Adipocyte (in vitro differentiated cells): ENCODE data around the gene RALGDS.

ENCODE experiments used
- DNase-seq: peaks from one replicate; pipeline ENCODE4 v3.0.0-alpha.2; 2015; ENCODE audit warnings: low read depth
- H3K27me3 ChIP-seq: replicated peaks from 2 replicates; pipeline ENCODE4 v1.7.0; 2013; ENCODE audit warnings: mild to moderate bottlenecking, low read length, moderate library complexity; ENCODE audit not compliant: control insufficient read depth, insufficient read depth
- H3K36me3 ChIP-seq: 2 replicates; pipeline ENCODE4 v1.7.0; 2013; ENCODE audit warnings: low read length, mild to moderate bottlenecking, moderate library complexity; ENCODE audit not compliant: control insufficient read depth, insufficient read depth, severe bottlenecking
- H3K4me1 ChIP-seq: 2 replicates; pipeline ENCODE4 v1.7.0; 2013; ENCODE audit warnings: mild to moderate bottlenecking, low read length, moderate library complexity; ENCODE audit not compliant: control insufficient read depth, insufficient read depth
- H3K4me3 ChIP-seq: 2 replicates; pipeline ENCODE4 v1.7.0; 2013; ENCODE audit warnings: mild to moderate bottlenecking, low read length, moderate library complexity
- H3K9ac ChIP-seq: 2 replicates; pipeline ENCODE4 v1.7.0; 2013; ENCODE audit warnings: mild to moderate bottlenecking, low read length, moderate library complexity
- H3K9me3 ChIP-seq: 2 replicates; pipeline ENCODE4 v1.7.0; 2013; ENCODE audit warnings: mild to moderate bottlenecking, low read length, moderate library complexity; ENCODE audit not compliant: control insufficient read depth

Gene RALGDS

DNA sequence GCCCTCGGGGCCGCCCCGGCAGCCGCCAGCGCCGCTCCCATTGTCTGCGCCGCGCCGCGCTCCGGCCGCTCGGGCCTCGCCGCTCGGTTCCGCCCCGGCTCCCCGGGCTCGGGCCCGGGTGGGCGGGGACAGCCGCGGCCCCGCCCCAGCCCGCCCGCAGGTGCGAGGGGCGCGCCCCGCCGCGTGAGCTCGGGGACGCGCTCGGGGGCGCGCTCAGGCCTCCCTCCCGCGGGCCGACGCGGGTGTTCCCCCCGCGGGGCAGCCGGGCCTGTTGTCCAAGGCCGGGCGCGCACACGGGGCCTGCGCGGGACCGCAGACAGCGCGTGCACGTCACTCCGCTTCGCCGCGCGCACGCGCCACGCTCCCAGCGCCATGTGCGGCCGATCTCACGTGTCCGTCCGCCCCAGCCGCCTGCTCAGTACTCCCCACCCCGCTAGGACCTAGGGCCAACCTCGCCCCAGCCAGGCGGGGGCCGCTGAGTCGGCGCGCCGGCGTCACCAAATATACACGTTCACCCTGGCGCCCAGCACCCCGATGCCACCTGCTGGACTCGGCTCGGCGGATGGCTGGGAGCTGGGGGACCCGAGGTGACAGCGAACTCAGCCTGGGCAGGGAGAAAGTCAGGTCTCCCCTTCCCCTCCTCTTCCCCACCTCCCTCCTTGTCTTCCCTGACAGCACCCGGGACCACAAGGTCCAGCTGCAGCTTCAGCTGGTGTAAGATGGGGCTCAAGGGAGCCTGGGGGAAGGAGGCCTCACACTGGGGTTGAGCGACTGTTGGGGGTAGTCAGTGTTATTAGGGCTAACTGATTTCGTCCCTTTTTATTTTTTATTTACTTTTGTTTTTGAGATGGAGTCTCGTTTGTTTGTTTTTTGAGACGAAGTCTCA, 28.3 kb upstream of the RALGDS start:
- DNase-seq: peak; percentile 93

DNA sequence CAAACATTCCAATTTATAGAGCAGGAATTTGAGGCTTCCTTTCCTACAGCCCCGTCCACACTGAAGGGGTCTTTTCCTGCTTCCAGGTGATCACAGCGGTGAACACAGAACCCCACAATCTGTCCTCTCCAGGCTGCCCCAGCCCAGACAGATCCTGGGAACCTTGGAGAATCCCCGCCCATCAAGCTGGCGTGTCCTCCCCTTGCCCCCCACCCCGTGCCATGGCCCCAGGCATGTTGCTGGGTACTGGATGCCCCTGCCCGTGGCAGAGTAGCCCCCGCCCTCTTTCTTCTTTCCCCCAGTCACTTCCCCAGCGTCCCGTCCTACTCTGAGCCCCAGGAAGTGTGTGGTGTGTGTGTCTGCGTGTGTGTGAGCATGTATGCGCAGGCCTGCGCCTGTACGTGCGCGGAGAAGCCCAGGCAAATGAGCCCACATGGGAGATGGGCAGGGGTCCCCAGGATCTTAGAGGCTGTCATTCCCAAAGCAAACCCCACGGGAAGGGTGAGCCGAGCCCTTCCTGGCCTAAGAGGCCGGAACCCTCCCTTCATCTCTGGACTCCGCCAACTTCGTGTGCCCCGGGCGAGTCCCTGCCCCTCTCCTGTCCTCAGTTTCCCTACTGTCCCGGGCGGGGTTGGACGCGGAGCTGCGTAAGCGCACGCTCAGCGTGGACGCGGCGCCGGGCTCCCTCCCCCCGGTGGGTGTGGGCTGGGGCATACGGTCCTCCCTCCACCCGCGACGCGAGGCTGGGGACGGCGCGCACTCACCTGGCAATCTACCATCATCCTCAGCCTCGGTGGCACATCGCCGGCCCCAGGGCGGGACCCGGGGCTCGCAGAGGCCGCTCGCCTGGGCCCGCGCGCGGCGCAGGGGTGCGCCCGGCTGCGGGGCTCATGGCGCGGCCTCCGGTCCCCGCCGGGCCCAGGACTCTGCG, 27.4 kb upstream of the RALGDS start:
- Histone ChIP-seq H3K27me3 (no peaks in the 10 kb centered on the region), H3K4me1 (peaks cover 19% of the 10 kb centered on the region)
- peak; percentile 68 for DNase-seq

More for the DNA sequence above, 28.3 kb upstream of the RALGDS start:
- Histone ChIP-seq H3K9me3 (no peaks in the 10 kb centered on the region), H3K4me1 (peaks cover 19% of the 10 kb centered on the region), H3K27me3 (no peaks in the 10 kb centered on the region), H3K4me3 (peak overlapping the region; percentile 85), H3K9ac (peak overlapping the region; percentile 87), H3K36me3 (no peaks in the 10 kb centered on the region)

GRCh38 chr9:133147412-133148198, 26.6 kb upstream of the RALGDS start:
- Histone ChIP-seq H3K4me1 (peaks cover 19% of the 10 kb centered on the region), H3K36me3 (no peaks in the 10 kb centered on the region), H3K9ac (peak overlapping the region; percentile 87), H3K4me3 (peak overlapping the region; percentile 85), H3K27me3 (no peaks in the 10 kb centered on the region), H3K9me3 (no peaks in the 10 kb centered on the region)
- DNase-seq: peak; percentile 81

More for the DNA sequence above, 27.4 kb upstream of the RALGDS start:
- Histone ChIP-seq H3K9ac (peak overlapping the region; percentile 87), H3K9me3 (no peaks in the 10 kb centered on the region), H3K36me3 (no peaks in the 10 kb centered on the region), H3K4me3 (peak overlapping the region; percentile 85)

GRCh38 chr9:133146746-133147411, 25.8 kb upstream of the RALGDS start:
- DNase-seq: no peak
- no peaks in the 10 kb centered on the region for H3K27me3 ChIP-seq

DNA sequence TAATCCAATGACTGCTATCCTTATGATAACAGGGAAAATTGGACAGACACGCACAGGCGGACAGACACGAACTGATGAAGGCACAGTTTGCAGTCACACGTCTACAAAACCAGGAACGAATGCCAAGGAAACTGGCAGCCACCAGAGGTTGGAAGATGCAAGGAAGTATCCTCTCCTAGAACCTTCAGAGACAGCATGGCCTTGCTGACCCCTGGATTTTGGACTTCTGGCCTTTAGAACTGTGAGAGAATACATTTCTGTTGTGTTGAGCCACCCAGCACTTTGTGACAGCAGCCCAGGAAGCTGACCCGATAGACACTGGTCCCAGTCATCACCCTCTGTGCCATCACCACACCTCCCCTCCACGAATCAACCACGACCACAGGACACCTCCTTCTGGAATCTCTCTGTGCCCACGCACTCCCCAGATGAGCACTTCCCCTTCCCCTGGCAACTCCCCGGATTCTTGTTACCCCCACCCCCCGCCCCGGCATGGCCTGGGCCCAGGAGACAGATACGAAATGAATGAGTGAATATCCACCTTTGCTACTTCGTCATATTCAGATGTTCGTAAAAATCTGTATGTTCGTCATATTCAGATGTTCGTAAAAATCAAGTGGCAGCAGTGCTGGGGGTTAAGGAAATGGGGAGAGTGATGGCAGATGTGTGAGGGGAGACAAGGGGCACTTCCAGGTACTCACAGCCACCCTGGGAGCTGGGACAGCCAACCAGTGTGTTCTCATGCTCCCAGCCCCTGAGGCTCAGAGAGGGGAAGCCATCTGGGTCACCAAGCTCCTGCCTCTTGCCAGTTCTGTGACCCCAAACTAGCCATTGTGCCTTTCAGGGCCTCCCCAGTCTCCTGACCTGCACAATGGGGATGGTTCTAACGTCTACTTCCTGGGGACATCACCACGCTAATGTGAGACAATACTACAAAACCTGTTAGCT, 24.1 kb upstream of the RALGDS start:
- Histone ChIP-seq H3K9ac (peak overlapping the region; percentile 75), H3K4me1 (peaks cover 19% of the 10 kb centered on the region), H3K9me3 (no peaks in the 10 kb centered on the region), H3K27me3 (no peaks in the 10 kb centered on the region), H3K4me3 (peak overlapping the region; percentile 70), H3K36me3 (no peaks in the 10 kb centered on the region)
- no peak for DNase-seq

More at GRCh38 chr9:133146746-133147411, 25.8 kb upstream of the RALGDS start:
- no peak overlapping the region for H3K4me3 ChIP-seq
- H3K9me3 ChIP-seq: no peaks in the 10 kb centered on the region
- H3K9ac ChIP-seq: no peak overlapping the region
- no peaks in the 10 kb centered on the region for H3K36me3 ChIP-seq
- peaks cover 19% of the 10 kb centered on the region for H3K4me1 ChIP-seq

GRCh38 chr9:133144142-133144903, 23.3 kb upstream of the RALGDS start:
- Histone ChIP-seq H3K4me1 (peaks cover 15% of the 10 kb centered on the region), H3K36me3 (no peaks in the 10 kb centered on the region), H3K4me3 (peak overlapping the region; percentile 70), H3K9me3 (no peaks in the 10 kb centered on the region), H3K9ac (peak overlapping the region; percentile 75), H3K27me3 (no peaks in the 10 kb centered on the region)
- DNase-seq: peak; percentile 83

DNA sequence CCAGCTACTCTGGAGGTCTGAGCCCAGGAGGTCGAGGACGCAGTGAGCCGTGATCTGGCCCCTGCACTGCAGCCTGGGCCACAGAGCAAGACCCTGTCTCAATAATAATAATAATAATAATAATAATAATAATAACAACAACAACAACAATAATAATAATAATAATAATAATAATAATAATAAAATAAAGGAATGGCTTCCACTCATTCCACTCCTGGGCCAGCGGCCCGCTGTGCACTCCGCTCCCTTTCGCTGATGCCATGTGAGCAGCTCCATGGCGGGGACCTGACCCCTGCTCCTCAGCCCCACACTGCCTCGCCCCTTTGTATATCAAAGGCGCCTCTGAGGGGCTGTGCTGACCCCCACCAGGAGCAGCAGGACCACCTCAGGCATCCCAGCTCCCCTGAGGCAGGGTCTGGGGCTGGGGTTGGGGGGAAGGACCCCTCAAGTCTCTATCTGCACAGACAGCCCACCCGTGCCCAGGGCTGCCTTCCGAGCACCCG, 22.6 kb upstream of the RALGDS start:
- no peak for DNase-seq
- Histone ChIP-seq H3K9me3 (no peaks in the 10 kb centered on the region), H3K4me3 (peak overlapping the region; percentile 70), H3K36me3 (no peaks in the 10 kb centered on the region), H3K9ac (peak overlapping the region; percentile 75), H3K27me3 (no peaks in the 10 kb centered on the region), H3K4me1 (peaks cover 15% of the 10 kb centered on the region)

- H3K27me3 ChIP-seq: no peaks in the 10 kb centered on the region
- peaks cover 11% of the 10 kb centered on the region for H3K4me1 ChIP-seq
- no peak overlapping the region for H3K4me3 ChIP-seq
- H3K9ac ChIP-seq: no peak overlapping the region
- H3K36me3 ChIP-seq: no peaks in the 10 kb centered on the region
- no peaks in the 10 kb centered on the region for H3K9me3 ChIP-seq
- no peak for DNase-seq
These were observed 21.9 kb upstream of the RALGDS start for GRCh38 chr9:133142684-133143622.
